K562 treated with DMSO at 1 percent for 4 hours (cell line): ENCODE measurements around the gene SYNJ2. TPM values are rescaled to one million over a fixed set of nuclear protein-coding genes. Genes with fewer than 3 reads are reported as not detected.

ENCODE experiments used
- total RNA-seq: library from RNA; unstranded; fragments of 300-600 nt; gene quantifications from 2 replicates; pipeline ENCODE4 v1.2.3, GENCODE V29; 2022; ENCODE audit not compliant: insufficient read depth

SYNJ2 gene, protein sequence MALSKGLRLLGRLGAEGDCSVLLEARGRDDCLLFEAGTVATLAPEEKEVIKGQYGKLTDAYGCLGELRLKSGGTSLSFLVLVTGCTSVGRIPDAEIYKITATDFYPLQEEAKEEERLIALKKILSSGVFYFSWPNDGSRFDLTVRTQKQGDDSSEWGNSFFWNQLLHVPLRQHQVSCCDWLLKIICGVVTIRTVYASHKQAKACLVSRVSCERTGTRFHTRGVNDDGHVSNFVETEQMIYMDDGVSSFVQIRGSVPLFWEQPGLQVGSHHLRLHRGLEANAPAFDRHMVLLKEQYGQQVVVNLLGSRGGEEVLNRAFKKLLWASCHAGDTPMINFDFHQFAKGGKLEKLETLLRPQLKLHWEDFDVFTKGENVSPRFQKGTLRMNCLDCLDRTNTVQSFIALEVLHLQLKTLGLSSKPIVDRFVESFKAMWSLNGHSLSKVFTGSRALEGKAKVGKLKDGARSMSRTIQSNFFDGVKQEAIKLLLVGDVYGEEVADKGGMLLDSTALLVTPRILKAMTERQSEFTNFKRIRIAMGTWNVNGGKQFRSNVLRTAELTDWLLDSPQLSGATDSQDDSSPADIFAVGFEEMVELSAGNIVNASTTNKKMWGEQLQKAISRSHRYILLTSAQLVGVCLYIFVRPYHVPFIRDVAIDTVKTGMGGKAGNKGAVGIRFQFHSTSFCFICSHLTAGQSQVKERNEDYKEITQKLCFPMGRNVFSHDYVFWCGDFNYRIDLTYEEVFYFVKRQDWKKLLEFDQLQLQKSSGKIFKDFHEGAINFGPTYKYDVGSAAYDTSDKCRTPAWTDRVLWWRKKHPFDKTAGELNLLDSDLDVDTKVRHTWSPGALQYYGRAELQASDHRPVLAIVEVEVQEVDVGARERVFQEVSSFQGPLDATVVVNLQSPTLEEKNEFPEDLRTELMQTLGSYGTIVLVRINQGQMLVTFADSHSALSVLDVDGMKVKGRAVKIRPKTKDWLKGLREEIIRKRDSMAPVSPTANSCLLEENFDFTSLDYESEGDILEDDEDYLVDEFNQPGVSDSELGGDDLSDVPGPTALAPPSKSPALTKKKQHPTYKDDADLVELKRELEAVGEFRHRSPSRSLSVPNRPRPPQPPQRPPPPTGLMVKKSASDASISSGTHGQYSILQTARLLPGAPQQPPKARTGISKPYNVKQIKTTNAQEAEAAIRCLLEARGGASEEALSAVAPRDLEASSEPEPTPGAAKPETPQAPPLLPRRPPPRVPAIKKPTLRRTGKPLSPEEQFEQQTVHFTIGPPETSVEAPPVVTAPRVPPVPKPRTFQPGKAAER (N-terminal part only)
- 11.0 and 14.8 TPM in 2 replicates for total RNA-seq

DNA sequence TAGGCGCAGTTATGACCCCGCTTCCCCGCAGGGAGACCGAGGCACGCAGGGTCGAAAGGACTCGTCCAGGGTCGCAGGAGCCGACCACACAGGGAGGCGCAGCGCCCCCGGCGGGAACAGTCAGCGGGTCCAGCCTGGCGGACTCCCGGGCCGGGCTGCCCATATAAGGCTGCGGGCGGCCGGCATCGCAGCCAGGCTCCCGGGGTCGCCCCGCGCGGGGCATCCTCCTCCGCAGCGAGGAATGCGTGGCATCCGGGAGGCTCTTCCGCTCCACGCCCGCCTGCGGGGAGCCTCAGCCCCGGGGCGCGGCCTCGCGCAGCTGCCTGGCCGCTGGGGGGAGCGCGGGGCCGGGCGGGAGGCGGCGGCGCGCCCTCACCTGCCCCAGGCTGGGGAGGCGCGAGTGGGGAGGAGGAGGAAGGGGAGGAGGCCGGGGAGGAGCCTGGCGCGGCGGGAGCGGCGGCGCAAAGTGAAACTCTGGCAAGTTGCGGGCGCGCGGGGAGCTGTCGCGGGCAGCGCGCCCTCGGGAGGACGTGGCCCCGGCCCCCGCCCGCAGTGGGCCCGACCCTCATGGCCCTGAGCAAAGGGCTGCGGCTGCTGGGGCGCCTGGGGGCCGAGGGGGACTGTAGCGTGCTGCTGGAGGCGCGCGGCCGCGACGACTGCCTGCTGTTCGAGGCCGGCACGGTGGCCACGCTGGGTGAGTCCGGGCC, at the start of gene SYNJ2:
TSS of gene SYNJ2 (plus strand) at position 469 of the 707 bp plus-strand sequence. CDS start at position 568, 99 bp downstream.

Other genes starting within 250 kb of the SYNJ2 start
- 28.0 and 34.2 TPM in 2 replicates for gene SNX9, start 158.6 kb upstream of the SYNJ2 start, total RNA-seq
- 3.8 and 4.9 TPM in 2 replicates for gene SERAC1, start 186.4 kb downstream of the SYNJ2 start, total RNA-seq
- 1.7 and 3.1 TPM in 2 replicates for gene GTF2H5, start 186.5 kb downstream of the SYNJ2 start, total RNA-seq